ENCODE results near the gene FNIP2.

DNA sequence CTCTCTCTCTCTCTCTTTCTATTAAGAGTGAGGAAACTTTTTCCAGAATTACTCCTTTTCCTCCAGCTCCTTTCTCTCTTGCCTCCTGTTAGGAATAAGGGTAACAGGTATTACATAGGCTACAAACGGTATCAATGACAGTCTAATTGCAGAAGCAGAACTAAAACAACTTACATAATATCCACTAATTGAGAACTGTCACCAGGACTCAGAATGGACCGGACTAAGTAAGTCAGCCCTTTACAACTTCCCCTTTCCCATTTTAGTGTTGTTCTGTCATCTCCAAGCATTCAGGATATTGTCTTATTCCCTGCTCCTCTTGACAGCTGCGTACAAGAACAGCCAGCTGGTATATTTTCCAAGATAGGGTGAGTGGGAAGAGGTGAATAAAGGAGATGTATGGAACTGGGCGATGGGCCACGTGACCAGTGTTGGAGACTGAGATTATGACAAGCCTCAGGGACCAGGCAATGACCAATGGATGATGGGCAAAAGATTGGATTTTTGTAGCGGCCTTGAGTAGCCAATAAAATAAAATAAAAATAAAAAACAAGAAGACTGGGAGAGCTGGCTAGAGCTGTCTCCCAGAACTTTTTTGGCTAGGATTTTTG is 2.3 kb upstream of the FNIP2 start:
- TF ChIP-seq POLR2AphosphoS5 (IDR thresholded peaks at IDR 0.05) (no peak), POLR2A (IDR thresholded peaks at IDR 0.05) (no peak)
- TF ChIP-seq, protein P1, sequence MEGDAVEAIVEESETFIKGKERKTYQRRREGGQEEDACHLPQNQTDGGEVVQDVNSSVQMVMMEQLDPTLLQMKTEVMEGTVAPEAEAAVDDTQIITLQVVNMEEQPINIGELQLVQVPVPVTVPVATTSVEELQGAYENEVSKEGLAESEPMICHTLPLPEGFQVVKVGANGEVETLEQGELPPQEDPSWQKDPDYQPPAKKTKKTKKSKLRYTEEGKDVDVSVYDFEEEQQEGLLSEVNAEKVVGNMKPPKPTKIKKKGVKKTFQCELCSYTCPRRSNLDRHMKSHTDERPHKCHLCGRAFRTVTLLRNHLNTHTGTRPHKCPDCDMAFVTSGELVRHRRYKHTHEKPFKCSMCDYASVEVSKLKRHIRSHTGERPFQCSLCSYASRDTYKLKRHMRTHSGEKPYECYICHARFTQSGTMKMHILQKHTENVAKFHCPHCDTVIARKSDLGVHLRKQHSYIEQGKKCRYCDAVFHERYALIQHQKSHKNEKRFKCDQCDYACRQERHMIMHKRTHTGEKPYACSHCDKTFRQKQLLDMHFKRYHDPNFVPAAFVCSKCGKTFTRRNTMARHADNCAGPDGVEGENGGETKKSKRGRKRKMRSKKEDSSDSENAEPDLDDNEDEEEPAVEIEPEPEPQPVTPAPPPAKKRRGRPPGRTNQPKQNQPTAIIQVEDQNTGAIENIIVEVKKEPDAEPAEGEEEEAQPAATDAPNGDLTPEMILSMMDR (IDR thresholded peaks at IDR 0.05): no peak
